ENCODE results near the gene KCNN4. TPM values are rescaled to one million over a fixed set of nuclear protein-coding genes. Genes with fewer than 3 reads are reported as not detected.

The KCNN4 gene
- total RNA-seq, 1 donor from 2014 or later, result 154 TPM

DNA sequence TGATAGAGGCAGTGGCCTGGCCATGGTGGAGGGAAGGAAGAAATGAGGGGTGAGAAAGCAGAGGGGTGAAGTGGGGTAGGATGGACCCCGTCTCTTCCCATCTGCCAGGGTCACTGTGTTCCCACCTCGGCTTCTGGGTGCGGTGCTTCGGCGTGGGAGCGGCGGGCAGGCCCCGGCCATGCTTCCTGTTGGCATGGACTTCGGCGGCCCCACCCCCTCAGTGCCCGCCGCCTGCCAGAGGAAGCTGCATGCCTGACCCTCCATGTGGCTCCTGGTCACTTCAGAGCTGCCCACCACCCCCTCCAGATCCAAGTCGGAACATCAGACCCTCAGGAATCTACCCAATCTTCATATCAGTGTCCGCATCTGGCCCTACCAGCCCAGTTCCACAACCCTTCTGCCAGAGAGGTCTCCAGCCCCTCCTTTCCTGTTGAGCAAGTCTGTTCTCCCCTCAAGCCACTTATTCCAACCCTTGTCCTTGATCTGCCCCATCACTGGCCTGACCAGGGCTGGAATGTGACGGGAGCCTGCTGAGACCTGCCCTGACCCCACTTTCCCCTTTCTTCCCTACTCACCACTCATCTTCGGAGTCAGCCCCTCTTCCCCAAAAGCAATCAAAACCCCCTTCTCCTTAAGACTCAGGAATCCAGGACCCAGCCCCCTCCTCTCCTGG lies 1.5 kb downstream of the KCNN4 start:
- peak overlapping the region; percentile 94 for H3K27ac Mint-ChIP-seq
- H3K36me3 Mint-ChIP-seq (ENCODE audit: low read depth), result peaks cover 47% of the 10 kb centered on the region
- intact Hi-C loops (cut with micrococcal nuclease), result no loop called here
- no peak for ATAC-seq (ENCODE audit: low read depth)
- TF ChIP-seq, protein P1, sequence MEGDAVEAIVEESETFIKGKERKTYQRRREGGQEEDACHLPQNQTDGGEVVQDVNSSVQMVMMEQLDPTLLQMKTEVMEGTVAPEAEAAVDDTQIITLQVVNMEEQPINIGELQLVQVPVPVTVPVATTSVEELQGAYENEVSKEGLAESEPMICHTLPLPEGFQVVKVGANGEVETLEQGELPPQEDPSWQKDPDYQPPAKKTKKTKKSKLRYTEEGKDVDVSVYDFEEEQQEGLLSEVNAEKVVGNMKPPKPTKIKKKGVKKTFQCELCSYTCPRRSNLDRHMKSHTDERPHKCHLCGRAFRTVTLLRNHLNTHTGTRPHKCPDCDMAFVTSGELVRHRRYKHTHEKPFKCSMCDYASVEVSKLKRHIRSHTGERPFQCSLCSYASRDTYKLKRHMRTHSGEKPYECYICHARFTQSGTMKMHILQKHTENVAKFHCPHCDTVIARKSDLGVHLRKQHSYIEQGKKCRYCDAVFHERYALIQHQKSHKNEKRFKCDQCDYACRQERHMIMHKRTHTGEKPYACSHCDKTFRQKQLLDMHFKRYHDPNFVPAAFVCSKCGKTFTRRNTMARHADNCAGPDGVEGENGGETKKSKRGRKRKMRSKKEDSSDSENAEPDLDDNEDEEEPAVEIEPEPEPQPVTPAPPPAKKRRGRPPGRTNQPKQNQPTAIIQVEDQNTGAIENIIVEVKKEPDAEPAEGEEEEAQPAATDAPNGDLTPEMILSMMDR (IDR thresholded peaks at IDR 0.05), result no peak
- peak overlapping the region; percentile 88 for H3K4me3 Mint-ChIP-seq
- POLR2A ChIA-PET, result interaction anchor here (0.9 to 12.2 kb wide), 5 partner anchors 11 to 316 kb away, joined by 3 to 661 read pairs (median 11); partner anchors contain the start of gene SMG9
- H3K27me3 Mint-ChIP-seq, result no peaks in the 10 kb centered on the region
- CTCF ChIA-PET, result interaction anchor here (1.6 to 8.6 kb wide), 5 partner anchors 9 to 33 kb away, joined by 6 to 113 read pairs (median 14); partner anchors contain the start of gene SMG9
- H3K9me3 Mint-ChIP-seq, result no peaks in the 10 kb centered on the region
- DNase-seq, result no peak
- peaks cover 81% of the 10 kb centered on the region for H3K4me1 Mint-ChIP-seq

DNA sequence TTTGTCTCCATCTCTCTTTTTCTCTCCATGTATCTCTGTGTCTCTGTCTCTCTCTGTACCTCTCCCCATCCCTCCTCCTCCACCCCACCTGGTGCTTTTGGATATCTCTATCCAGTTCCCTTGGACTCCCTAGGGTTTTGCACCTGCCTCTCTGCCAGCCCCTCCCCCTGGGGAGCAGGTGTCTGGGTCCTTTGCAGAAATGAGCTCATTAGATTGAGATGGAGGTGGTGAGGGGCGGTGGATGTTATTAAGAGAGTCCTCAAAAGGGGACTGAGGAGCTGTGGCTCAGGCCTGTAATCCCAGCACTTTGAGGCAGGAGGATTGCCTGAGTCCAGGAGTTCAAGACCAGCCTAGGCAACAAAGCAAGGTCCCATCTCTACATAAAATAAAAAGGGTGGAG lies 2.1 kb downstream of the KCNN4 start:
- Mint-ChIP-seq H3K27ac (peak overlapping the region; percentile 94), H3K9me3 (no peaks in the 10 kb centered on the region), H3K4me1 (peaks cover 75% of the 10 kb centered on the region), H3K36me3 (ENCODE audit: low read depth) (peaks cover 52% of the 10 kb centered on the region), H3K4me3 (peak overlapping the region; percentile 88), H3K27me3 (no peaks in the 10 kb centered on the region)
- no peak for ATAC-seq (ENCODE audit: low read depth)
- intact Hi-C loops (cut with micrococcal nuclease), result no loop called here
- ChIA-PET POLR2A (interaction anchor here (0.6 to 12.2 kb wide), 5 partner anchors 11 to 315 kb away, joined by 3 to 661 read pairs (median 4); partner anchors contain the start of gene SMG9), CTCF (interaction anchor here (0.7 to 8.6 kb wide), 6 partner anchors 8 to 32 kb away, joined by 3 to 113 read pairs (median 11); partner anchors contain the start of gene SMG9)
- DNase-seq, result no peak
- TF ChIP-seq, protein P1 (IDR thresholded peaks at IDR 0.05), result no peak

DNA sequence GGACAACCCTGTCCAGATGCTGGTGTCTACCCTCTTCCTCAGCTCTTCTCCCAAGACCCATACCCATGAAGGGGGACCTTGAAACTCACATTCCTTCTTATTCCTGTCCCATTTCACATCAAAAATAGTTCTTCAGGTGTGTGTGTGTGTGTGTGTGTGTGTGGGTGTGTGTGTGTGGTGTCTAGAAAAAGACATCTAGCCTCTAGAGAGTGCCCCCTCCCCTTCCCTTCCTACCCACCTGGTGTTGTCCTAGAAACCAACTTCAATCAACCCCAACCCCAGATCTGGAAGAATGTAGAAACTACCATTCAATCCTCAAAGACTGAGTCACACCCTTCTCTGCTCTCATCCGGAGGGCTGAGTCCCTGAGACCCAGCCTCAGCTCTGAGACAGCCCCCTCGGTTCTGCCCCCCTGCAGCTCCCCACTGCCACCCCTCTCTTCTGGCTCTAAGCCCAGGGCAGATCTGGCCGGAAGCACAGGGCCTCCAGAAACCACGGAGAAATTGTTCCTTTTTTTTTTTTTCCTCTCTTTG lies 3.5 kb downstream of the KCNN4 start:
- no peaks in the 10 kb centered on the region for H3K27me3 Mint-ChIP-seq
- POLR2A ChIA-PET, result interaction anchor here (0.7 to 12.2 kb wide), 6 partner anchors 17 to 1974 kb away, joined by 3 to 661 read pairs (median 6); partner anchors contain the start of gene SMG9
- TF ChIP-seq, protein P1 (IDR thresholded peaks at IDR 0.05), result no peak
- peaks cover 66% of the 10 kb centered on the region for H3K36me3 Mint-ChIP-seq (ENCODE audit: low read depth)
- H3K4me3 Mint-ChIP-seq, result peak overlapping the region; percentile 88
- intact Hi-C loops (cut with micrococcal nuclease), result no loop called here
- H3K27ac Mint-ChIP-seq, result peak overlapping the region; percentile 94
- CTCF ChIA-PET, result interaction anchor here (5.6 to 8.6 kb wide), 2 partner anchors 11 to 31 kb away, joined by 50 to 113 read pairs; no protein-coding TSS in a partner anchor
- H3K9me3 Mint-ChIP-seq, result no peaks in the 10 kb centered on the region
- ATAC-seq (ENCODE audit: low read depth) (no peak), DNase-seq (no peak)
- peaks cover 68% of the 10 kb centered on the region for H3K4me1 Mint-ChIP-seq

DNA sequence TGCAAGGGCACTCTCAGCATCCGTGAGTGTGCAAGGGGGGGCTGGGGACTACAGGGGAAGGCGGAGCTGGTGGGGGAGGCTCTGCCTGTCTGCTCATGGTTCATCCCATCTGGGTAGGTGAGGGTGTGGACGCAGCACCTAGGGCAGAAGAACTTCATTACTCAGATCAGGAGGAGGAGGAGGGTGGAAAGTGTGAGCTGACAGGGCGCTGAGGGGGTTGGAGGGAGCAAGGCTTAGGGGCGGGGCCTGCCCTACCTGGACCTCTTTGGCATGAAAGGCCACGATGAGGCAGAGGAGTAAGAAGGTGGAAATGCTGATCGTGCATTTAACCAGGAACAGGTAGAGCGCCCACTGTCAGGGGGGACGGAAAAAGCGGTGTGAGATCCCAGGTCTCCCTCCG lies 4.5 kb downstream of the KCNN4 start:
- DNase-seq (no peak), ATAC-seq (ENCODE audit: low read depth) (no peak)
- Mint-ChIP-seq H3K36me3 (ENCODE audit: low read depth) (peaks cover 71% of the 10 kb centered on the region), H3K4me3 (peak overlapping the region; percentile 88), H3K27ac (peak overlapping the region; percentile 94), H3K9me3 (no peaks in the 10 kb centered on the region), H3K27me3 (no peaks in the 10 kb centered on the region), H3K4me1 (peaks cover 58% of the 10 kb centered on the region)
- intact Hi-C loops (cut with micrococcal nuclease), result no loop called here
- ChIA-PET CTCF (interaction anchor here (5.6 kb wide), 1 partner anchor 11 kb away, joined by 50 read pairs; no protein-coding TSS in a partner anchor), POLR2A (interaction anchor here (0.7 to 12.2 kb wide), 3 partner anchors 16 to 902 kb away, joined by 6 to 661 read pairs (median 15); partner anchors contain the start of gene SMG9)
- TF ChIP-seq, protein P1 (IDR thresholded peaks at IDR 0.05), result no peak
